HG03103 (cell line): ENCODE results near the gene SPANXN2.
"Not testable (repeated sequence)": the region's sequence is repeated elsewhere in the genome, so short reads cannot be mapped to it uniquely, and the experiment has no call there.

Experiments used
- ATAC-seq: cut with Tn5 transposase; IDR thresholded peaks from one replicate; pipeline ENCODE4 v1.9.1; 2021; ENCODE audit warnings: low read depth; ENCODE audit not compliant: unreplicated experiment

Gene SPANXN2

GRCh38 chrX:143720652-143721051 is at the start of gene SPANXN2:
Gene SPANXN2 (minus strand): TSS chrX:143720752. CDS start chrX:143720668, 84 bp downstream.
- not testable (repeated sequence) for ATAC-seq

- ATAC-seq = no peak
Measured at GRCh38 chrX:143768976-143769375, 48.4 kb upstream of the SPANXN2 start.

- ATAC-seq = not testable (repeated sequence)
Measured at GRCh38 chrX:143767789-143768188, 47.2 kb upstream of the SPANXN2 start.

GRCh38 chrX:143757887-143758286 is 37.3 kb upstream of the SPANXN2 start:
- no peak for ATAC-seq

GRCh38 chrX:143757375-143757774 is 36.8 kb upstream of the SPANXN2 start:
- ATAC-seq = no peak

GRCh38 chrX:143754183-143754582 is 33.6 kb upstream of the SPANXN2 start:
- no peak for ATAC-seq

DNA sequence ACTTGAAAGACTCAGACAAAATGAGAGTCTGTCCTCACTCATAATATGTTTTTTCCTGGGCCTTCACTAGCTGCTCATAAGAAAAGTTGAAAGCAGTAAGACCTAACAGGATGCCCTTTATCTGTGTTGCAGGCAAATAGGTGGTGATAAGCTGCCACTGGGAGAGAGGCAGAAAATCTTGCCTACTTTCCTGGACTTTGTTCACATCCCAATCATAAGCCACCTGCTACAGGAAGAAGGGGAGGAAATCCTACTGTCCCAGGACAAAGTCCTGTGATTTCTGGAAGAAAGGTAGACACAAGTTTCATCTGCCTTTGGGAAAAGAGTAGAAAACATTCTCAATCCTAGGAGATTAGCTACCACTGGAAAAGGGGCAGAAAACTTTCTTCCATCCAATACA is 13.3 kb upstream of the SPANXN2 start:
- no peak for ATAC-seq

- ATAC-seq = no peak
Measured at GRCh38 chrX:143726296-143726695, 5.7 kb upstream of the SPANXN2 start.

GRCh38 chrX:143701460-143701859 is 19.1 kb downstream of the SPANXN2 start:
- no peak for ATAC-seq

DNA sequence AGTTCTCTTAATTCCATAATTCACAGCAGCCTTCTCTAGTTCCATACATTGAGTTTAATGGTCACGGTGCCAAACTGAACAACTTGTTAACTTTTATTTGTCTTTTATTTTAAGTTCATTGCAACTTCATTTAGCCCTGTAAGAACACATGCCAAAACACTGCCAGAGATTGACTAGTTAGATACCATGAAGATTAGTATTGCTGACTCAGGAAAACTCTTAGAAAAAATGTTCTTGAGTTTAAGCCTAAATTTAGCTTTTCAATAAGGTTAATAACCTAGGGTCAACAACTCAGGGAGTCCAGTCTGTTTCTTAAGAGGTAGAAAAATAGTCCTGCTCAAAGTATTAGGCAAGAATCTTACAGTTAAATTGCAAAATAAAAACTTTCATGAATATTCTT is 25.7 kb downstream of the SPANXN2 start:
- no peak for ATAC-seq

DNA sequence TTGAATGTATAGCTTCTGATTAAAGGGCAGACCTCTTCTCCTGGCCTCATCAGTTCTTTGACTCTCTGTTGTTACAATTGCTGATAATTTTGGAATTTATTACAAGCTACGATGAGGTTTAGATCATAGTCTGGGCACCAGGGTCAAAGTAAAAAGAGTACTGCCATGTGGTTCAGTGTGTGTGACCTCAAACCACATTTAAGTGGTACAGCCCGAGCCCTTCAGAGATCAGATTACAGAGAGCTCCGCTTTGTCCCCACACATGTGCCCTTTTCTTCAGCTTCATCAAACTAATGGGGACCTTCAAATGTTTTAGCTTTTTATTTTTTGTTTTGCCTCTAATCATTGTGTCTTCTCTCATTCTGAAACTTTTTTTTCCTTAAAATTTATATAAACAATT is 37.1 kb downstream of the SPANXN2 start:
- ATAC-seq = no peak

GRCh38 chrX:143674926-143675325 is 45.6 kb downstream of the SPANXN2 start:
- no peak for ATAC-seq

GRCh38 chrX:143669395-143669794 is 51.2 kb downstream of the SPANXN2 start:
- ATAC-seq = no peak

DNA sequence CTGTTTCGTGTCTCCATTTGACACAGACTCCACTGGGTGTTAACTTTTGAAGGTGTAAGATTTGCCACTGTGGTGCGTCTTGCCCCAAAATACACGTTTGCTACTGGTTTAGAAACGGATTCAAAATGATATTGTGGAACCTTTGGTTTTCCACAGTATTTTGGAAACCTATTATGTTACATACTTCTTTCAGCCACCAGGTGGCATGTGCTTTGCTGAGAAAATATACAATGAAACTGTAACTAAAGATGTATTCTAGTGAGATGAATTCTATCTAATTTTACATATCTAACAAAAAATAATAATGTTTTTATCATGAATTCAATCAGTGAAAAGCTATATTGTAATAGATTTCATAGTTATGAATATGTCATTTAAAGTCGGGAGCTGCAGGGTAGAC is 56.2 kb downstream of the SPANXN2 start:
- no peak for ATAC-seq

DNA sequence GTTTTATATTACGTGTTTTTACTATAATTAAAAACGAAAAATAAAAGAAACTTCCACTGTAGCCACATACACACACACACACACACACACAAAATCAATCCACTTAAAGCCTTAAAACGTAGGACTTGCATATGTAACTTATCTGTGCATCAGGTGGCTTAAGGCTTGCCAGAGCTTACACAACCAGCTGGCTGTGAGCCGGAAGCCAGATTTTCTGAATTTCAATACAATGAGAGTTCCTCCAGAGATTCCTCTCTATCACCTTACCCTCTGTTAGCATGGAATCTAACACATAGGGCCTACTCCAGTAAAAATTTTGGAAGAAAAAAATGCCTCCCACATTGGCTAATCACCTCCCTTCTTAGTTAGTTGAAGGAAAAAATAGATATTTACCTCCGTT is 56.8 kb downstream of the SPANXN2 start:
- no peak for ATAC-seq
